Fibroblast of lung (primary cell): ENCODE data around the gene DLGAP1.

Experiments
- CTCF ChIP-seq, 2 donors: IDR thresholded peaks in 1 of 2; conservative IDR thresholded peaks in 1 of 2; 1 replicate in 1 of 2; 2 replicates in 1 of 2; pipeline ENCODE4 v1.5.1; 2011 to 2012; ENCODE audit warnings: low read length in 2 of 2, control low read depth in 1 of 2, inconsistent platforms in 1 of 2, low read depth in 1 of 2, mild to moderate bottlenecking in 1 of 2
- EZH2 ChIP-seq: IDR thresholded peaks from 2 replicates; pipeline ENCODE4 v1.5.1; 2012; ENCODE audit warnings: low read length, control low read depth, mild to moderate bottlenecking; ENCODE audit errors: missing control alignments

- TF ChIP-seq CTCF (conservative IDR thresholded peaks at IDR 0.05 in 1 of 2, IDR thresholded peaks at IDR 0.05 in 1 of 2; ENCODE audit: low read depth in 1 of 2, low read length in 2 of 2) = no peak
- TF ChIP-seq EZH2 = no peak
Measured at GRCh38 chr18:4453874-4454536, 1.1 kb downstream of the DLGAP1 start.
